Mesothelial cell of epicardium (in vitro differentiated cells): Measurements from ENCODE around the gene MRPL42. TPM values are rescaled to one million over a fixed set of nuclear protein-coding genes. Genes with fewer than 3 reads are reported as not detected.

Experiments
- DNase-seq, 2 experiments: peaks; one replicate each; pipeline ENCODE4 v3.0.0; 2021; ENCODE audit warnings: low spot score in 2 of 2; ENCODE audit not compliant: unreplicated experiment in 2 of 2
- H3K27ac Mint-ChIP-seq: 2 replicates; pipeline ENCODE4 v1.8.0; 2021; ENCODE audit warnings: mixed read lengths
- H3K27me3 Mint-ChIP-seq: 2 replicates; pipeline ENCODE4 v1.8.0; 2021; ENCODE audit warnings: low read depth, mixed read lengths
- H3K36me3 Mint-ChIP-seq: 2 replicates; pipeline ENCODE4 v1.8.0; 2021; ENCODE audit warnings: mixed read lengths
- H3K4me1 Mint-ChIP-seq: 2 replicates; pipeline ENCODE4 v1.8.0; 2021; ENCODE audit warnings: mixed read lengths
- H3K4me3 Mint-ChIP-seq: 2 replicates; pipeline ENCODE4 v1.8.0; 2021; ENCODE audit warnings: mild to moderate bottlenecking, moderate library complexity, mixed read lengths
- H3K9me3 Mint-ChIP-seq: 2 replicates; pipeline ENCODE4 v1.8.0; 2021; ENCODE audit warnings: mixed read lengths
- total RNA-seq: library from RNA; stranded (reverse); gene quantifications from 3 replicates; pipeline ENCODE4 v1.2.1, GENCODE V29; 2021
- TF ChIP-seq, protein P1 (sequence below): fragments of 200-600 bp; sonication (generic); IDR thresholded peaks from one replicate; pipeline ENCODE4 v1.5.0; 2021; ENCODE audit warnings: antibody characterized with exemption; ENCODE audit not compliant: unreplicated experiment

The MRPL42 gene
- total RNA-seq, 1 donor from 2014 or later = 57.6 TPM

GRCh38 chr12:93461503-93461902 is 5.8 kb upstream of the MRPL42 start:
- no peak overlapping the region for H3K27ac Mint-ChIP-seq
- no peak overlapping the region for H3K4me3 Mint-ChIP-seq
- TF ChIP-seq, protein P1, sequence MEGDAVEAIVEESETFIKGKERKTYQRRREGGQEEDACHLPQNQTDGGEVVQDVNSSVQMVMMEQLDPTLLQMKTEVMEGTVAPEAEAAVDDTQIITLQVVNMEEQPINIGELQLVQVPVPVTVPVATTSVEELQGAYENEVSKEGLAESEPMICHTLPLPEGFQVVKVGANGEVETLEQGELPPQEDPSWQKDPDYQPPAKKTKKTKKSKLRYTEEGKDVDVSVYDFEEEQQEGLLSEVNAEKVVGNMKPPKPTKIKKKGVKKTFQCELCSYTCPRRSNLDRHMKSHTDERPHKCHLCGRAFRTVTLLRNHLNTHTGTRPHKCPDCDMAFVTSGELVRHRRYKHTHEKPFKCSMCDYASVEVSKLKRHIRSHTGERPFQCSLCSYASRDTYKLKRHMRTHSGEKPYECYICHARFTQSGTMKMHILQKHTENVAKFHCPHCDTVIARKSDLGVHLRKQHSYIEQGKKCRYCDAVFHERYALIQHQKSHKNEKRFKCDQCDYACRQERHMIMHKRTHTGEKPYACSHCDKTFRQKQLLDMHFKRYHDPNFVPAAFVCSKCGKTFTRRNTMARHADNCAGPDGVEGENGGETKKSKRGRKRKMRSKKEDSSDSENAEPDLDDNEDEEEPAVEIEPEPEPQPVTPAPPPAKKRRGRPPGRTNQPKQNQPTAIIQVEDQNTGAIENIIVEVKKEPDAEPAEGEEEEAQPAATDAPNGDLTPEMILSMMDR = no peak
- no peaks in the 10 kb centered on the region for H3K4me1 Mint-ChIP-seq
- H3K27me3 Mint-ChIP-seq = no peaks in the 10 kb centered on the region
- H3K9me3 Mint-ChIP-seq = no peaks in the 10 kb centered on the region
- no peak for DNase-seq
- H3K36me3 Mint-ChIP-seq = no peaks in the 10 kb centered on the region

DNA sequence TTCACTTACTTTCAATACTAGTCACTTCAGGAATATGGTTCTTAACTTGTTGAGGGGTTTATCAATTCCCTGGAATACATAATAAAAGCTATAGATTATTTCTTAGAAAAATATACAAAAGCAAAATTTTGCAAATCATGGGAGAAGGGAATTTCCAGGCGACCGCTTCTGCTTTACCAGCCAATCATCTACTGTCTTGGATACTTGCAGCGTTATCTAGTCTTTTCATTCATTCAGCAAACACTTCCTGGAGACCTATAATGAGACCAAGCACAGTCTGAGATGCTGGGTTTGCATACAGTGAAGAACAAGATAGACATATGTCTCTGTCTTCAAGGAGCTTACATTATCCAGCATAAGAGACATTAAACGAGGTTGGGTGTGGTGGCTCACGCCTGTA is 1.5 kb upstream of the MRPL42 start:
- H3K27ac Mint-ChIP-seq = no peak overlapping the region
- no peak for DNase-seq
- H3K27me3 Mint-ChIP-seq = no peaks in the 10 kb centered on the region
- H3K36me3 Mint-ChIP-seq = peaks cover 5% of the 10 kb centered on the region
- no peaks in the 10 kb centered on the region for H3K9me3 Mint-ChIP-seq
- H3K4me1 Mint-ChIP-seq = peaks cover 23% of the 10 kb centered on the region
- H3K4me3 Mint-ChIP-seq = peak overlapping the region; percentile 36
- TF ChIP-seq, protein P1 = no peak

GRCh38 chr12:93466625-93467350 is 526 bp upstream of the MRPL42 start:
- H3K36me3 Mint-ChIP-seq = peaks cover 5% of the 10 kb centered on the region
- peaks cover 23% of the 10 kb centered on the region for H3K4me1 Mint-ChIP-seq
- peak overlapping the region; percentile 98 for H3K4me3 Mint-ChIP-seq
- TF ChIP-seq, protein P1 = no peak
- DNase-seq = no peak
- peak overlapping the region; percentile 98 for H3K27ac Mint-ChIP-seq
- H3K9me3 Mint-ChIP-seq = no peaks in the 10 kb centered on the region
- H3K27me3 Mint-ChIP-seq = no peaks in the 10 kb centered on the region

DNA sequence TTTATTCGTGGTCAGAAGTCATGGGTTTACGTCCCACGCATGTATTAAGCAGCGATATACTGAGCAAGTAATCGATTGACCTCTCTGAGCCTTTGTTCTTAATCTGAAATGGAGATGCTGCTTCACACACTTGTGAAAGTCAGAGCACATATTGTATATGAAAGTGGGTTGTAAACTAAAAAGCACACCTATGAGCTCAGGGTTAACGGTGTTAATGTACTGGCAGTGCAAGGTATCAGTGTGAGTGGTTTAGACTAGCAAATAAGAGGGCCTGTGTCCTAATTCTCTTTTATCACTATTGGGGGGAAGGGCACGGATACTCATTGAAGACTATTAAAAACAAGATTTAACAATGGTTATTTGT is 676 bp downstream of the MRPL42 start:
- peak overlapping the region; percentile 98 for H3K27ac Mint-ChIP-seq
- no peaks in the 10 kb centered on the region for H3K27me3 Mint-ChIP-seq
- DNase-seq = no peak
- peak overlapping the region; percentile 98 for H3K4me3 Mint-ChIP-seq
- no peaks in the 10 kb centered on the region for H3K9me3 Mint-ChIP-seq
- peaks cover 5% of the 10 kb centered on the region for H3K36me3 Mint-ChIP-seq
- peaks cover 23% of the 10 kb centered on the region for H3K4me1 Mint-ChIP-seq
- TF ChIP-seq, protein P1 = no peak

DNA sequence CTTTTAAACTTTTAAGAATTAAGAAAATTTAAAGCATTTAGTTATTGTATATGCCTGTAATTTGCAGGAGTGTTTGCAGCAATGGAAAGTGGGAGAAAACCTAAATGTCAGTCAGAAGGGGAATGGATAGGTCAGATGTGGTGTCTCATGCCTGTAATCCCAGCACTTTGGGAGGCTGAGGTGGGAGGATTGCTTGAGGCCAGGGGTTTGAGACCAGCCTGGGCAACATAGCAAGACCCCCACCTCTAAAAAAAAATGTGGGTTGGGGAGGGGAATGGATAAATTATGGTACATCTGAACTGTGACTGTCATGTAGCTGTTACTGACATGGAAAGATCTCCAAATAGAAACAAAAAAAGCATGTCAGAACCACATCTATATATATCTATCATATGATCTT is 2.1 kb downstream of the MRPL42 start:
- H3K27ac Mint-ChIP-seq = no peak overlapping the region
- H3K4me1 Mint-ChIP-seq = peaks cover 23% of the 10 kb centered on the region
- H3K36me3 Mint-ChIP-seq = peaks cover 5% of the 10 kb centered on the region
- TF ChIP-seq, protein P1 = no peak
- no peak overlapping the region for H3K4me3 Mint-ChIP-seq
- DNase-seq = no peak
- no peaks in the 10 kb centered on the region for H3K9me3 Mint-ChIP-seq
- no peaks in the 10 kb centered on the region for H3K27me3 Mint-ChIP-seq

DNA sequence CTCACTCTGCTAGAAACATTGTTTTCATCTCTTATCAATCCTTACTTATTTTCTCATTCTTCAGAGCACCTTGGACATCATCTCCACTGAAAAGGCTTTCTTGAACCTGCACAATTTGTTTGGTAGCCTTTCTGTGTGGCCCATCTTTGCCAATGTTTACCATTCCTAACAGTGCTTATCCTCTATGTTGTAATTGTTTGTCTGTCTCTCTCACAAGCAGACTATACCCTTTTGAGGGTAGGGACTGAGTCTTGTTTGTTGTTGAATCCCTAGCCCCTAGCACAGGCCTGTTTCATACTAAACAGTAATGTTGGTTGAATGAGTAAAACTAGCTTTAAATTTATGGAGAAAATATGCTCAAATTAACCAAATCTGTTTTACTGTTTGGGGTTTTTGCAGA is 9.2 kb downstream of the MRPL42 start:
- no peak overlapping the region for H3K4me3 Mint-ChIP-seq
- H3K9me3 Mint-ChIP-seq = no peaks in the 10 kb centered on the region
- no peaks in the 10 kb centered on the region for H3K4me1 Mint-ChIP-seq
- TF ChIP-seq, protein P1 = no peak
- peaks cover 6% of the 10 kb centered on the region for H3K36me3 Mint-ChIP-seq
- H3K27me3 Mint-ChIP-seq = no peaks in the 10 kb centered on the region
- H3K27ac Mint-ChIP-seq = no peak overlapping the region
- no peak for DNase-seq
